Anterior cingulate cortex (tissue), 58 donors: ENCODE measurements around the gene CMTR1.
"Not testable (repeated sequence)": the region's sequence is repeated elsewhere in the genome, so short reads cannot be mapped to it uniquely, and the experiment has no call there.

Experiments used
- DNase-seq, 58 donors: peaks; one replicate each; lab custom pipeline; 2025; lab: John Stamatoyannopoulos, UW

The CMTR1 gene

GRCh38 chr6:37490536-37491170, 57.6 kb downstream of the CMTR1 start:
- DNase-seq, result no peak

GRCh38 chr6:37491171-37491829, 58.3 kb downstream of the CMTR1 start:
- peak in 7 of 58 donors; percentile 24 to 39 (median 30) for DNase-seq

GRCh38 chr6:37491830-37492208, 58.8 kb downstream of the CMTR1 start:
- DNase-seq, result no peak

GRCh38 chr6:37492236-37492972, 59.4 kb downstream of the CMTR1 start:
- no peak for DNase-seq

GRCh38 chr6:37492991-37493660, 60.1 kb downstream of the CMTR1 start:
- peak in 1 of 58 donors; percentile 16 for DNase-seq

GRCh38 chr6:37493661-37493995, 60.6 kb downstream of the CMTR1 start:
- no peak for DNase-seq

- DNase-seq, result no peak
Observed at GRCh38 chr6:37495244-37495934, 62.4 kb downstream of the CMTR1 start.

GRCh38 chr6:37496951-37497885, 64.2 kb downstream of the CMTR1 start:
- no peak for DNase-seq

GRCh38 chr6:37499433-37500293, 66.6 kb downstream of the CMTR1 start, which contains the start of gene CCDC167:
Gene CCDC167 (minus strand): TSS chr6:37499893. CDS start chr6:37499863, 30 bp downstream.
- peak; percentile 60 to 97 (median 91) for DNase-seq

- no peak for DNase-seq
Observed at GRCh38 chr6:37500294-37500608, 67.2 kb downstream of the CMTR1 start.

GRCh38 chr6:37500904-37501303, 67.9 kb downstream of the CMTR1 start:
- DNase-seq, result not testable (repeated sequence)

GRCh38 chr6:37501632-37502491, 68.8 kb downstream of the CMTR1 start:
- no peak for DNase-seq

- DNase-seq, result no peak
Observed at GRCh38 chr6:37502703-37503291, 69.8 kb downstream of the CMTR1 start.

- no peak for DNase-seq
Observed at GRCh38 chr6:37503309-37503965, 70.4 kb downstream of the CMTR1 start.

- DNase-seq, result no peak
Observed at GRCh38 chr6:37504024-37504423, 71.0 kb downstream of the CMTR1 start.

GRCh38 chr6:37506479-37506878, 73.5 kb downstream of the CMTR1 start:
- no peak for DNase-seq

GRCh38 chr6:37507077-37507476, 74.1 kb downstream of the CMTR1 start:
- DNase-seq, result no peak
